GM12892 (cell line): ENCODE data around the gene IRX4.

Experiments
- DNase-seq: peaks from one replicate; pipeline ENCODE4 v3.0.0; 2011; ENCODE audit not compliant: insufficient read length
- FAIRE-seq: peaks from 2 replicates; lab custom pipeline; 2011; peaks lifted over from hg19 to GRCh38; lab: Jason Lieb, UNC
- POLR2A ChIP-seq: IDR thresholded peaks from 2 replicates; pipeline ENCODE4 v1.6.1; 2011; ENCODE audit warnings: low read depth, low read length, control low read depth
- POLR2AphosphoS5 ChIP-seq: IDR thresholded peaks from 2 replicates; pipeline ENCODE4 v1.6.1; 2011; ENCODE audit warnings: low read depth, low read length, control low read depth
- TAF1 ChIP-seq: IDR thresholded peaks from 2 replicates; pipeline ENCODE4 v1.6.1; 2011; ENCODE audit warnings: low read depth, mild to moderate bottlenecking, control low read depth, low read length, borderline replicate concordance

Gene IRX4

DNA sequence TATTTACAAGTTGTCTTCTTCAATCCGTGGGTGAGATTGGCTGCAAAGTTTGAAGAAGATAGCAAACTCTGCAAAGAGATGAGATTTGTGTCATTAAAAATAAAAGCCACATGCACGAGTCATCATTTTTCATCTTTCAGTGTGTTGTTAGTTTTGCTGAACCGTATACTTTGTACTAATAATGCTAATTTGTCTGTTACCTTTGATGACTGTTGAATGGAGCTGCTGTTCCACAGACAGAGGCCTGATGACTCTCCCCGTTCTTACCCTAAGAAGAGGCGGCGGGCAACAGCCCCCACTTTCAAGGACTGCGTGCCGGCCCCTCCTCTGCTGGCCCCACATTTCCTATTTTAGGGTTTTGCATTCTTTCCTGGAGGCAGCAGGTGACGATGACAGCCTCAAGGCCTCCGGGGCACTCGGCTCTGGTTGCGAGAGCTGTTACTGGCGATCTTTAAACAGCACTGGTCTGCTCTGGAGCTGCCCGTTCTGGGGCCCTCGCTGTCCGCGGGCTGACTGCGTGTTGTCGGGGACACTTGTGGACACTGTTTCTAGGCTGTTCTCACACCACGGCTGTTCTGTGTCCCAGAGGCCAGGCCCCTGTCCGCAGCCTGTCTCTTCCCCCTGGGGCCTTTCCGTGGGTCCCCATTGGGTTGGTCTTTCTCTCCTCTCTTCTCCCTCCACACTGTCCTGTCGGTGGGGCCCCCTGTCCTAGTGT is 46.4 kb downstream of the IRX4 start:
- no peak for FAIRE-seq
- no peak for TF ChIP-seq POLR2AphosphoS5
- TF ChIP-seq TAF1, result no peak
- TF ChIP-seq POLR2A, result no peak
- no peak for DNase-seq

DNA sequence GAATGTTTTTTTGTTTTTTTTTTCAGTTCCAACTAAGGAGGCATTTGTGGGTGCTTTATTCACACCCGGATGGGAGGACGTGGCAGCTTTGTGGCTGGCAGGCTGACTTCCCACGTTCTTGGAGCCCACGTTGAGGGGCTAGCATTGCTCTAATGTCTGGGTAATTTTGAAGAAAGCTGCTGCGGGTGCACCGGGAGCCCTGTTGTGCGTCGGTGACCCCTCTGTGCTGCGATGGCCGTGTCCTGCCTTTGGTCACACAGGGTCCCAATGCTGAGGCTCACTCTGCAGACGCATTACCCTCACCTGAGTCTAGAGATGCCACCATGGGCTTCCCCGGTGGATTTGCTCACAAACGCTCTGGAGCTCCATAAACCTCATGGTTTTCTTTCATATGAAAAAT is 47.3 kb downstream of the IRX4 start:
- DNase-seq (no peak), FAIRE-seq (no peak)
- TF ChIP-seq POLR2AphosphoS5, result no peak
- TF ChIP-seq TAF1, result no peak
- no peak for TF ChIP-seq POLR2A

DNA sequence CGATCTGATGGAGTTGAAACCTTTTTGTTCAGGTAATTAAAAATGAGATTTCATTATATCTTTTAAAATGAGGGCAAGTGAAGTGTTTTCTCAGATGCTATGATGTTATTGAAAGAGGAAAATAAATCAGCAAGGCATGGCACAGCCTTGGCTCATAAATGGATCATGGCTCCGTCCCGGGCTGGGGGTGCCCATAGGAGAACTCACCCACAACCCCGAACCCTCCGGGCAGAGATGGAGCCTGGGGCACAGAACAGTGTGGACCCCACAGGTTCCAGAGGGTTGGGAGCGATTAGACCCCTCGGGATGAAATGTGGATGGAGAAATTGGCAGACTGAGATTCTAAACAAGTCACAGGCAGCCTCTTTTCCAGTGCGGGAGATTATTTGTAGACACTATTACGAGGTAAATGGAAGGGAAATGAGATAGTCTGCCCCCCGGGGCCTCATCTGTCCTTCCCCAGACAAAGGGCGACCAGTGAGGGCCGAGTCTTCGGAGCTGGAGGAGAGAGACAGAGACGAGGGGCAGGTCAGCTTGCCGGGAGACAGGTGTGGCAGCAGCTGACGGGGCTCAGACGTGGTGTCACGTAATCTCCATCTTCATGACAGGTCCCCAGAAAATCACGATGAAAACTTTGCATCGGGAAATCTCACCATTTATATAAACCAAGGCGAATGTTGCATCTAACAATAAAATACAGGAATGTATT is 47.9 kb downstream of the IRX4 start:
- FAIRE-seq, result no peak
- TF ChIP-seq POLR2A, result no peak
- no peak for TF ChIP-seq POLR2AphosphoS5
- TF ChIP-seq TAF1, result no peak
- DNase-seq, result no peak

DNA sequence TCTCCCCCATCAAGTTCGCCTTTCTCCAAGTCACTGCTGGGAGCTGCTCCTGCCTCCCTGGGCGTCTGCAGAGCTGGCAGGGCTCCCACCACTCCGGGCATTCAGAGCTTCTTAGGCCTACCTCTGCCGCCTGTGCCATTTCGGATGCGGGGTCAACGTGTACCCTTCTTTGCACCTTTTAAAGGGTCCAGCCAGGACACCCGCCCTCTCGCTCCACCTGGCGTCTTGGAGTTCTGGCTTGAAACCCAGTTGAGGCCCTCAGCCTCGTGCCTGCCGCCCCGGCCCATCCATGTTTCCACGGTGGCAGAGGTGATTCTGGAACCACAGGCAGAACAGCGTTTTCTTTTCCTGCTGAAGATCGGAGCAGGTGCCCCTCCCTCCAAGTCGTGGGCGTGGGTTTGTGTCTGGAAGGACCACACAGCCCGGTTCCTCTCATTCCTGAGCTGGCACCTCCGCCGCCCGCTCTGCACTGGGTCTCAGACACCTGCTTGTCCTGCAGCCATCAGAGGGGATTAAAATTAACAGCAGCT is 48.6 kb downstream of the IRX4 start:
- no peak for DNase-seq
- no peak for TF ChIP-seq POLR2AphosphoS5
- TF ChIP-seq TAF1, result no peak
- TF ChIP-seq POLR2A, result no peak
- FAIRE-seq, result no peak

DNA sequence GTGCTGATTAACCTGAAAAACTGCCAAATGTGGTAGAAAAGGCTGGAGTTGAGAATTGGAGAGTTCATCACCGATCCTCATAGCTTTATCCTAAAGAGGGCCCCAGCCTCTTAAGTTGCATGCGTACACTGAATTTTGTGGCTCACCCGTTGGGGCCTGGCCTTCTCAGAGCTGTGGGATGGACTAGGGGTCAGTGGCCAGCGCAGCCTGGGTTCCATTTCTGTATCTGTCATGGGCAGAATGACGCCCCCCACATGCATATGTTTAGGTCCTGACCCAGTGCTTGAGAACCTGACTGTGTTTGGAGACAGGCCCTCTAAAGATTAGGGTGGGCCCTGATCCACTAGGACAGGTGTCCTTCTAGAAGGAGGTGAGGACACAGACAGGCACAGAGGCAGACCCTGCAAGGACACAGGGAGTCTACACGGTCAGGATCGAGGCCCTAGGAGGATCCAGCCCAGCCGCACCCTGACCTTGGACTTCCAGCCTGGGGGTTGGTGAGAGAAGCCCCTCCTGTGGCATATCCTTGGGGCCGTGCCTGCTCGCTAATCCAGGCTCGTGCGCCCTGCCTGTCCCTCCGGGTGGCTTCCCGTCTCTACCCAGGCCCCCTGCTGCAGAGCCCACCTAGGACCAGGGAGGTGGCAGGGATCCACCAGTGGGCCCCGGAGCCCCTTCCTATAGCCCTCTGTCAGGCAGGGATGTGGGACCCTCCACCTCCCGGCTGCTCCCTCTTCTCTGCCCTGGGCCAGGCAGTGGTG is 49.3 kb downstream of the IRX4 start:
- no peak for DNase-seq
- no peak for TF ChIP-seq POLR2AphosphoS5
- TF ChIP-seq POLR2A, result no peak
- no peak for TF ChIP-seq TAF1
- no peak for FAIRE-seq

DNA sequence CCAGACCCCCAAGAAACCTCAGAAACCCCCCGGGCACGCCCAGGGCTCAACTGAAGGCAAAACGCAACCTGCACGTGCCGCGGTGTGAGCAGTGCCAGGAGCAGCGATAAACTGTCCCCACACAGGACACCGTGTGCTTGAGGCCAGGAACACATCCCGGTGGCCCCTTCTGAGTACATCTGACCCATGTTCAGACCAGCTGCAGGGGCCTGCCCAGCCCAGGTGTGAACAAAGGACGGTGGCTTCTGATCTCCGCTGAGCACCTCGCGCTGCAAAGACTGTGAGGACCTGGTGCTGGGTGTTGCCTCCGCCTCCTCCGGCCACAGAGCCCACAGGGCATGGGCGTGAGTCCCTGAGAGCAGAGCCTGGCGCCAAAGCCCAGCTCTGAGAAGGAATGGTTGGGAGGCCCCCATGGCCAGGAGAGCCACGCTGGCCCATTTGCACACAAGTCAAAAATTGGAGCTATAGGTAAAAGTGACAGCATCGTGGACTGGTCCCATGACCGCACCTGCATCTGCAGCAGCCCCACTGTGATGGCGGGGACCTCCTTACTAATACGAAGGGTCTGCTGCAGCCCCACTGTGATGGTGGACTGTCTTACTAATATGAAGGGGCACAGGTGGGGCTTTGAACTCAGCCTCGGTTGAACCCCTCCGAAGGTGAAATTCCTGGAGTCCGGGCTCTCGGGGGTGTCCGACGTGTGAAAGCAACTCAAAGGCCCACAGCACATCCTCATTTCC is 50.0 kb downstream of the IRX4 start:
- no peak for TF ChIP-seq POLR2A
- no peak for TF ChIP-seq POLR2AphosphoS5
- no peak for TF ChIP-seq TAF1
- DNase-seq (no peak), FAIRE-seq (no peak)

DNA sequence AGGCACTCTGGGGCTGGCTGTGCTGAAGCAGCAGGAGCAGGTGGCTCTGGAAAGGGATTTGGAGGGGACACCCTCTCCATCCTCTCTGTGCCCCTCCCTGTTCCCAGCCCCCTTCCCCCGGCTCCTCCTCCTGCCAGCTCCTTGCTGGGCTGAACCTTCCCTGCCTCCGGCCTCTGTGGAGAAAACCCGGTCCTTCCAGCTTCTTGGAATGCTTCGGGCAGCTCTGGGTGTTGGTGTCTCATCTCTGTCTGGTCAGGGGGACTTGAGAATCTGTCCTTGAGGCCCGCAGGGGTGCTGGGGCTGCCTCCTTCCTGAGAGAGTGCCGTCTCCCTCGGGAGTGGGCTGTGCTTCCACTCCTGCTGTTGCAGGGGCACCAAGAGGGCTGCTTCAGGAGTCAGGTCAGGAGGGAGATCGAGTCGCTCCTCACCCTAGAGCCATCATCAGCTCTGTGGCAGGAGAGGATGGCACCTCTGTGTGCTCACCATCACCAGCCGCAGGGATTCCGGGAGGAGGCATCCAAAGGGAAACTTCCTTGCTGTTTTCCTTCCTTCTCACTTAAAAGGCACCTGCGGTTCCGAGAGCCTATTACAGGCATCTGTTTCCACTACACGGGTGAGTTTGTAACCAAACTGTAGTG is 50.9 kb downstream of the IRX4 start:
- DNase-seq (no peak), FAIRE-seq (no peak)
- TF ChIP-seq POLR2AphosphoS5, result no peak
- TF ChIP-seq POLR2A, result no peak
- no peak for TF ChIP-seq TAF1

DNA sequence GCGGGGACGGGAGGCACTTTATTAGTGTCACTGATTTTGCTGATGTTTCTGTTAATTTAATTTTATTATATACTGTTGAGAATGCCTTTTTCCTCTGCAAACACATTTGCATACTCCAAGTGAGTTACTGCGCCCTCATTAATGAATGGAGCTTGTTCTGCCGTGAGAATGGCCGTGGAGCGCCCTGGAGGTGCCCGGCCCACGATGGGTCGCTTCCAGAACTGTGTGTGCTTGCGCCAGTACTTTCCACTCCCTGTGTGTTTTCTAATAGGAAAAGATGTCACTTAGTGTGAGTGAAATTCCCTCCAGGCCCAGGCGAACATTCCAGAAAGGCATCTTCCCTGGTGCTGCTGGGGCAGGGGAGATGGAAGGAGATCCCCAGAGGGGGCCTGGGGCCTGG is 51.5 kb downstream of the IRX4 start:
- no peak for TF ChIP-seq POLR2A
- no peak for TF ChIP-seq TAF1
- TF ChIP-seq POLR2AphosphoS5, result no peak
- no peak for FAIRE-seq
- DNase-seq, result no peak

DNA sequence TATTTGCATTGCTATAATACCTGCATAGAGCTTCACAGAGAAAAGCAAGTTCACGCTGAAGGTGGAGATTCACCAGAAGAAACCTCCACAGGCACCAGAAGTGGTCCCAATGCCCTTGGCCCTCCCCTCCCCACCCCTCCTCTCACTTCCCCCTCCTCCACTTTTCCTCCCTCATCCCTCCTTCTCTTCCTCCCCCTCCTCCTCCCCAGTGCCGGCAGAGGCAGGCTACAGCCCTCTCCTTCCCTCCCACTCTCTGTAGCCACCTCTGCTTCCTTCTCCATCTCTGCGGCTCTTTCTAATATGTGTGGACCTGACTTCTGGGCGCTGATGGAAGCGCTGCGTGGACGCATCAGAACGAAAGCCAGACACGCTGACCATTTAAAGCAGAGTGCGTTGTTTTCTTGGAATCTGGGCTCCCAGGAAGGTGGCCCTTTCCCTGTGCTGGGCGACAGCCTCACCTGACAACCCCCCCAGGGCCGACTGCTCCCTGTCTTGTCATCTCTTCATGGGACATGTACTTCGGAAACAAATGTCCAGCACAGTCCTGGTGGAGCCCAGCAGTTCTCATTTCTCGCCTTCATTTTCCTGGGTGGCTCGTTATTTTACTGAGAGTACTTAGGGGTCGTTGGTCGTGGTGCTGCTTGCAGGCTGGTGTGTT is 52.0 kb downstream of the IRX4 start:
- FAIRE-seq (no peak), DNase-seq (no peak)
- TF ChIP-seq POLR2A (no peak), POLR2AphosphoS5 (no peak), TAF1 (no peak)

DNA sequence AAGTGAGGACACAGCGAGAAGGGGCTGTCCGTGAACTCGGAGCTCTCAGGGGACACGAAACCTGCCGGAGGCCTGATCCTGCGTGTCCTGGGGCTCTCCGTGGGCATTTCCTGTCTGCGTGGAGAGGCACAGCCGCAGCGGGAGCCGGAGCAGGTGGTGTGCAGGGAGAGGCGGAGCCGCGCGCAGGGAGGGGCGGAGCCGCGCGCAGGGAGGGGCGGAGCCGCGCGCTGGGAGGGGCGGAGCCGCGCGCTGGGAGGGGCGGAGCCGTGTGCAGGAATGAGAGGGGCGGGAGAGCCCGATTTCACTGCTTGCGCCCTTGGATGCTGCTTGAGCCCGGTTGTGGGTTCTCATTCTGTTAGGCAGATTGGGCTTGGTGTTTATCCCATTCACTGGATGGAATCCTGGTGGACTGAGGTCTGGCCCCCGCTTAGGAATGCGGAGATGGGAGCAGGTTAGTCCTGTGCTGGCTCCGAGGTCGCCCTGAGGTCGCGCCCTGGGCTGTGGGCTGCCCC is 54.8 kb downstream of the IRX4 start:
- TF ChIP-seq POLR2AphosphoS5 (no peak), TAF1 (no peak), POLR2A (no peak)
- FAIRE-seq (no peak), DNase-seq (no peak)
